ENCODE data around the gene PDE7B. TPM values are rescaled to one million over a fixed set of nuclear protein-coding genes. Genes with fewer than 3 reads are reported as not detected.

Gene PDE7B
- total RNA-seq, 1 experiment from 2014 or later: 0.03 TPM

DNA sequence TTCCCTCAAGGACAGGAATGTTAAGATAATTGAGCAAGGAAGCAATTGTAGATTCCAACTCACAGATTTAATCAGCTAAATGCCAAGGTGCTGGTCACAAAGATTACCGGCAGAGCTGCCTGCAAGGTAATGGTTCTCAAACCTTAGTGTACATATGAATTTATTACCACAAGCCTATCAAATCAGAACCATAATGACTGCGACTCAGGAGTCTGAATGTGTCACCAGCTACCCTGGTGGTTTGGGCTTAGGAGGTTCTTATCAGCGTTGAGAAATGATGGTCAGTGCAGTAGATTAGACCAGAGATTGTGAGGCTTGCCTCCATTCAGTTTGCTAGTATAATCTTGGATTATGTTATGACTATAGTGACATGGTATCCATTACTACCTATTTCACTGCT lies 319.7 kb downstream of the PDE7B start:
- ATAC-seq (no peak), DNase-seq (ENCODE audit: low read depth, low spot score) (no peak)
- TF ChIP-seq TCF7L2 (IDR thresholded peaks at IDR 0.05; ENCODE audit: low read depth, low read length) (no peak), SIN3A (IDR thresholded peaks at IDR 0.05; ENCODE audit: borderline replicate concordance, insufficient read depth, low read depth, low read length) (no peak), POLR2AphosphoS5 (IDR thresholded peaks at IDR 0.05; ENCODE audit: low read depth, low read length) (no peak), REST (IDR thresholded peaks at IDR 0.05; ENCODE audit: insufficient read depth in 1 of 2, low read depth in 2 of 2, low read length in 1 of 2) (no peak), CTCF (IDR thresholded peaks at IDR 0.05) (no peak)
- Histone ChIP-seq H3K9me3 (ENCODE audit: control insufficient read depth, insufficient read depth, low read depth, low read length) (no peaks in the 10 kb centered on the region), H3K27me3 (ENCODE audit: control insufficient read depth, insufficient read depth, low read length) (no peaks in the 10 kb centered on the region), H3K4me1 (ENCODE audit: control insufficient read depth, insufficient read depth, low read length) (no peaks in the 10 kb centered on the region), H3K4me3 (ENCODE audit: low read depth in 2 of 2, low read length in 2 of 2) (no peak overlapping the region), H3K36me3 (ENCODE audit: control insufficient read depth, insufficient read depth, low read length) (no peaks in the 10 kb centered on the region), H3K27ac (ENCODE audit: low read length) (no peak overlapping the region)
- in situ Hi-C loops (cut with HindIII; ENCODE audit: low pct_unique_long_range_greater_than_20kb, low sequenced_read_pairs): no loop called here
- POLR2A ChIA-PET: no interaction called here
- CTCF ChIA-PET: no interaction called here
- intact Hi-C loops (cut with micrococcal nuclease; ENCODE audit: unreplicated experiment): no loop called here
- no TSS peak for BruUV-seq (replicated peaks)

GRCh38 chr6:136173519-136174507 lies 322.3 kb downstream of the PDE7B start:
- H3K9me3 ChIP-seq (ENCODE audit: control insufficient read depth, insufficient read depth, low read depth, low read length): no peaks in the 10 kb centered on the region
- ChIA-PET CTCF (no interaction called here), POLR2A (interaction anchor here (0.6 kb wide), 1 partner anchor 517 kb away, joined by 3 read pairs; no protein-coding TSS in a partner anchor)
- TF ChIP-seq POLR2AphosphoS5 (IDR thresholded peaks at IDR 0.05; ENCODE audit: low read depth, low read length) (no peak), CTCF (IDR thresholded peaks at IDR 0.05) (no peak), SIN3A (IDR thresholded peaks at IDR 0.05; ENCODE audit: borderline replicate concordance, insufficient read depth, low read depth, low read length) (no peak), REST (IDR thresholded peaks at IDR 0.05; ENCODE audit: insufficient read depth in 1 of 2, low read depth in 2 of 2, low read length in 1 of 2) (no peak), TCF7L2 (IDR thresholded peaks at IDR 0.05; ENCODE audit: low read depth, low read length) (no peak)
- no peaks in the 10 kb centered on the region for H3K36me3 ChIP-seq (ENCODE audit: control insufficient read depth, insufficient read depth, low read length)
- no peaks in the 10 kb centered on the region for H3K4me1 ChIP-seq (ENCODE audit: control insufficient read depth, insufficient read depth, low read length)
- H3K27me3 ChIP-seq (ENCODE audit: control insufficient read depth, insufficient read depth, low read length): no peaks in the 10 kb centered on the region
- no TSS peak for BruUV-seq (replicated peaks)
- intact Hi-C loops (cut with micrococcal nuclease; ENCODE audit: unreplicated experiment): no loop called here
- H3K4me3 ChIP-seq (ENCODE audit: low read depth in 2 of 2, low read length in 2 of 2): no peak overlapping the region
- H3K27ac ChIP-seq (ENCODE audit: low read length): no peak overlapping the region
- in situ Hi-C loops (cut with HindIII; ENCODE audit: low pct_unique_long_range_greater_than_20kb, low sequenced_read_pairs): no loop called here
- no peak for ATAC-seq
- no peak for DNase-seq (ENCODE audit: low read depth, low spot score)

Measured in Panc1 (cell line).